ENCODE measurements around the gene SLC9A9. TPM values are rescaled to one million over a fixed set of nuclear protein-coding genes. Genes with fewer than 3 reads are reported as not detected.

The SLC9A9 gene
- total and polyA plus RNA-seq, 2 experiments from 2014 or later: 2.2 to 6.8 TPM

GRCh38 chr3:143831208-143831607 lies 17.1 kb downstream of the SLC9A9 start:
- H3K4me1 ChIP-seq (ENCODE audit: insufficient read depth): no peaks in the 10 kb centered on the region
- no peaks in the 10 kb centered on the region for H3K36me3 ChIP-seq (replicated peaks; ENCODE audit: insufficient read depth, low read depth)
- H3K27me3 ChIP-seq: no peaks in the 10 kb centered on the region
- 43% methylated on average over 2 of the region's 2 CpGs for WGBS (ENCODE audit: low lambda C conversion rate, missing lambda C conversion rate)
- DNase-seq (ENCODE audit: low spot score): no peak
- TF ChIP-seq EZH2phosphoT487 (IDR thresholded peaks at IDR 0.05; ENCODE audit: low read depth, severe bottlenecking, unreplicated experiment): no peak
- TF ChIP-seq CTCF (IDR thresholded peaks at IDR 0.05; ENCODE audit: poor library complexity): no peak
- no peaks in the 10 kb centered on the region for H3K9me3 ChIP-seq (ENCODE audit: low read depth)
- no peak overlapping the region for H3K27ac ChIP-seq
- no peak overlapping the region for H3K4me3 ChIP-seq
- no peaks in the 10 kb centered on the region for H4K20me1 ChIP-seq (ENCODE audit: insufficient read depth, poor library complexity, severe bottlenecking)
- no peak overlapping the region for H3K4me2 ChIP-seq
- H3K79me2 ChIP-seq: no peaks in the 10 kb centered on the region
- H3K9me2 ChIP-seq (replicated peaks; ENCODE audit: insufficient read depth): no peaks in the 10 kb centered on the region
- no peak overlapping the region for H2AFZ ChIP-seq

GRCh38 chr3:143830786-143831185 lies 17.5 kb downstream of the SLC9A9 start:
- no peaks in the 10 kb centered on the region for H3K79me2 ChIP-seq
- no peaks in the 10 kb centered on the region for H3K27me3 ChIP-seq
- H3K36me3 ChIP-seq (replicated peaks; ENCODE audit: insufficient read depth, low read depth): no peaks in the 10 kb centered on the region
- H3K9me2 ChIP-seq (replicated peaks; ENCODE audit: insufficient read depth): no peaks in the 10 kb centered on the region
- H3K4me1 ChIP-seq (ENCODE audit: insufficient read depth): no peaks in the 10 kb centered on the region
- TF ChIP-seq EZH2 (IDR thresholded peaks at IDR 0.05; ENCODE audit: borderline replicate concordance) (no peak), CTCF (IDR thresholded peaks at IDR 0.05; ENCODE audit: poor library complexity) (no peak), EZH2phosphoT487 (IDR thresholded peaks at IDR 0.05; ENCODE audit: low read depth, severe bottlenecking, unreplicated experiment) (no peak)
- no peak overlapping the region for H3K27ac ChIP-seq
- no peaks in the 10 kb centered on the region for H3K9me3 ChIP-seq (ENCODE audit: low read depth)
- H3K4me2 ChIP-seq: no peak overlapping the region
- no peak for DNase-seq (ENCODE audit: low spot score)
- no peak overlapping the region for H2AFZ ChIP-seq
- no peaks in the 10 kb centered on the region for H4K20me1 ChIP-seq (ENCODE audit: insufficient read depth, poor library complexity, severe bottlenecking)
- H3K4me3 ChIP-seq: no peak overlapping the region

GRCh38 chr3:143830063-143830462 lies 18.2 kb downstream of the SLC9A9 start:
- DNase-seq (ENCODE audit: low spot score): no peak
- no peaks in the 10 kb centered on the region for H3K9me3 ChIP-seq (ENCODE audit: low read depth)
- no peak overlapping the region for H3K4me3 ChIP-seq
- H3K79me2 ChIP-seq: no peaks in the 10 kb centered on the region
- TF ChIP-seq EZH2 (IDR thresholded peaks at IDR 0.05; ENCODE audit: borderline replicate concordance) (no peak), CTCF (IDR thresholded peaks at IDR 0.05; ENCODE audit: poor library complexity) (no peak), EZH2phosphoT487 (IDR thresholded peaks at IDR 0.05; ENCODE audit: low read depth, severe bottlenecking, unreplicated experiment) (no peak)
- no peaks in the 10 kb centered on the region for H4K20me1 ChIP-seq (ENCODE audit: insufficient read depth, poor library complexity, severe bottlenecking)
- H3K9me2 ChIP-seq (replicated peaks; ENCODE audit: insufficient read depth): no peaks in the 10 kb centered on the region
- no peaks in the 10 kb centered on the region for H3K27me3 ChIP-seq
- no peak overlapping the region for H3K27ac ChIP-seq
- no peaks in the 10 kb centered on the region for H3K36me3 ChIP-seq (replicated peaks; ENCODE audit: insufficient read depth, low read depth)
- H3K4me1 ChIP-seq (ENCODE audit: insufficient read depth): no peaks in the 10 kb centered on the region
- 64% methylated on average over 2 of the region's 2 CpGs for WGBS (ENCODE audit: low lambda C conversion rate, missing lambda C conversion rate)
- H3K4me2 ChIP-seq: no peak overlapping the region
- no peak overlapping the region for H2AFZ ChIP-seq

- Histone ChIP-seq H3K27ac (no peak overlapping the region), H3K9me2 (replicated peaks; ENCODE audit: insufficient read depth) (no peaks in the 10 kb centered on the region), H4K20me1 (ENCODE audit: insufficient read depth, poor library complexity, severe bottlenecking) (no peaks in the 10 kb centered on the region), H3K4me1 (ENCODE audit: insufficient read depth) (no peaks in the 10 kb centered on the region), H3K79me2 (no peaks in the 10 kb centered on the region), H3K4me2 (no peak overlapping the region), H3K27me3 (no peaks in the 10 kb centered on the region), H3K36me3 (replicated peaks; ENCODE audit: insufficient read depth, low read depth) (no peaks in the 10 kb centered on the region), H2AFZ (no peak overlapping the region), H3K4me3 (no peak overlapping the region), H3K9me3 (ENCODE audit: low read depth) (no peaks in the 10 kb centered on the region)
- 53% methylated on average over 2 of the region's 2 CpGs for WGBS (ENCODE audit: low lambda C conversion rate, missing lambda C conversion rate)
- DNase-seq (ENCODE audit: low spot score): no peak
- TF ChIP-seq CTCF (IDR thresholded peaks at IDR 0.05; ENCODE audit: poor library complexity): no peak
- TF ChIP-seq EZH2phosphoT487 (IDR thresholded peaks at IDR 0.05; ENCODE audit: low read depth, severe bottlenecking, unreplicated experiment): no peak
- no peak for TF ChIP-seq EZH2 (IDR thresholded peaks at IDR 0.05; ENCODE audit: borderline replicate concordance)
Observed at GRCh38 chr3:143827425-143827824, 20.8 kb downstream of the SLC9A9 start.
